ENCODE measurements around the gene CCDC12.
"Not testable (repeated sequence)": the region's sequence is repeated elsewhere in the genome, so short reads cannot be mapped to it uniquely, and the experiment has no call there.

CCDC12 gene

DNA sequence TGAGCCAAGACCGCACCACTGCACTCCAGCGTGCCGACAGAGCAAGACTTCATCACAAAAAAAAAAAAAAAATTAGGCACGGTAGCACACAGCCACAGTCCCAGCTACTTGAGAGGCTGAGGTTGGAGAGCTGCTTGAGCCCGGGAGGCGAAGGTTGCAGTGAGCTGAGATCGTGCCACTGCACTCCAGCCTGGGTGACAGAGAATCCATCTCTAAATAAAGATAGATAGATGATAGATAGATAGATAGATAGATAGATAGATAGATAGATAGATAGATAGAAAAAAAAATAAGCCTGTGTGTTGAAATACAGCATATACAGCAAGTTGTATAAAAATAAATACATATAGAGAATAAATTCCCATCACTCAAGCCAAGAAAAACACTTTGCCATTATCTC is 61.7 kb downstream of the CCDC12 start:
- Histone ChIP-seq H3K36me3 (ENCODE audit: control insufficient read depth in 1 of 2, insufficient read depth in 2 of 2, low read length in 2 of 2) (peaks cover 11 to 37% of the 10 kb centered on the region in 2 donors), H3K27me3 (ENCODE audit: low read depth, low read length) (no peaks in the 10 kb centered on the region), H3K27ac (ENCODE audit: low read length) (no peak overlapping the region), H3K4me1 (ENCODE audit: control insufficient read depth in 1 of 2, insufficient read depth in 2 of 2, low read length in 2 of 2) (peaks cover 0 to 2% of the 10 kb centered on the region in 2 donors), H3K9me3 (ENCODE audit: control insufficient read depth in 1 of 2, low read length in 2 of 2) (no peaks in the 10 kb centered on the region), H3K4me3 (ENCODE audit: low read depth in 1 of 2, low read length in 2 of 2) (no peak overlapping the region)

DNA sequence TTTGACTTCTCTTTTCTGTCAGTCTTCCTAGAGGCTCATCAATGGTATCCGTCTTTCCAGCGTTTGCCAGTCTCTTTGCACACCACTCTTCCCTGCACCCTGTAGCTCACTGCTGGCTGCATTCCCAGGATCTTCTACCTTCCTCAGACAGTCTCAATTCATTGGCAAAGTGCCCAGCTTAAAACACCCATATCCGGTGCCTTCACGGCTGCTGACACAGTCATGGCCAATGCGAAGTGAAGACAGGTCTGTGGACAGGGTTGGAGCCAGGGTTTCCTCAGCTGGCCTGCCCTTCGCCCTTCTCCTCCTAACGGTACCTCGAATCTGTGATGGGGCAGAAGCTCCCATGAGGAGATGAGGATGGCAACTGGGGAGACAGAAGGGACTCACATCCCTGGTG is 62.9 kb downstream of the CCDC12 start:
- H3K36me3 ChIP-seq (ENCODE audit: control insufficient read depth in 1 of 2, insufficient read depth in 2 of 2, low read length in 2 of 2) = peaks cover under 1 to 25% of the 10 kb centered on the region in 2 donors
- no peaks in the 10 kb centered on the region for H3K27me3 ChIP-seq (ENCODE audit: low read depth, low read length)
- H3K4me1 ChIP-seq (ENCODE audit: control insufficient read depth in 1 of 2, insufficient read depth in 2 of 2, low read length in 2 of 2) = peaks cover 0 to 9% of the 10 kb centered on the region in 2 donors
- H3K27ac ChIP-seq (ENCODE audit: low read length) = no peak overlapping the region
- H3K4me3 ChIP-seq (ENCODE audit: low read depth in 1 of 2, low read length in 2 of 2) = no peak overlapping the region
- H3K9me3 ChIP-seq (ENCODE audit: control insufficient read depth in 1 of 2, low read length in 2 of 2) = no peaks in the 10 kb centered on the region

DNA sequence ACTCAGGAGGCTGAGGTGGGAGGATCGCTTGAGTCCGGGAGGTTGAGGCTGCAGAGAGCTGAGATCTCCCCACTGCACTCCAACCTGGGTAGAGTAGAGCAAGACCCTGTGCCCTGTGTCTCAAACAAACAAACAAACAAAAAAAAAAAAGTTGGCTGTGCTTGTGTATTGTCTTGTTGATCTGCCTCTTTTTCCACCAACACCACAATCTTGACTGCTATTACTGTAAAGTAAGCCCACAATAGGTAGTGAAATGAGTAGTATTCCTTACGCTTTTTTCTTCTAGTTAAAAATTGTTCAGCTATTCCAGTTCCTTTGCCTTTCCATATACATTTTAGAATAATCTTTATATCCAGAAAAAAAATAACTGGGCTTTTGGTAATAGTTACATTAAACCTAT is 63.6 kb downstream of the CCDC12 start:
- Histone ChIP-seq H3K27me3 (ENCODE audit: low read depth, low read length) (no peaks in the 10 kb centered on the region), H3K36me3 (ENCODE audit: control insufficient read depth in 1 of 2, insufficient read depth in 2 of 2, low read length in 2 of 2) (peaks cover 0 to 19% of the 10 kb centered on the region in 2 donors), H3K4me3 (ENCODE audit: low read depth in 1 of 2, low read length in 2 of 2) (no peak overlapping the region), H3K27ac (ENCODE audit: low read length) (no peak overlapping the region), H3K4me1 (ENCODE audit: control insufficient read depth in 1 of 2, insufficient read depth in 2 of 2, low read length in 2 of 2) (peaks cover 4 to 14% of the 10 kb centered on the region in 2 donors), H3K9me3 (ENCODE audit: control insufficient read depth in 1 of 2, low read length in 2 of 2) (no peaks in the 10 kb centered on the region)

DNA sequence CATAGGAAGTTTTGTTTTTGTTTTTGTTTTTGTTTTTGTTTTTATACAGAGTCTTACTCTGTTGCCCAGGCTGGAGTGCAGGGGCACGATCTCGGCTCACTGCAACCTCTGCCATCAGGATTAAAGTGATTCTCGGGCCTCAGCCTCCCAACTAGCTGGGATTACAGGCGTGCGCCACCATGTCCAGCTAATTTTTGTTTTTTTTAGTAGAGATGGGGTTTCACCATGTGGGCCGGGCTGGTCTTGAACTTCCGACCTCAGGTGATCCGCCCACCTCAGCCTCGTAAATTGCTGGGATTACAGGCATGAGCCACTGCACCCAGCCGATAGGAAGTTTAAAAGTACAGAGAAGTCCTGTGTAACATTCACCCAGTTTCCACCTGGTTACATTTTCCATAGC is 65.6 kb downstream of the CCDC12 start:
- H3K4me3 ChIP-seq (ENCODE audit: low read depth in 1 of 2, low read length in 2 of 2); H3K27me3 ChIP-seq (ENCODE audit: low read depth, low read length); H3K9me3 ChIP-seq (ENCODE audit: control insufficient read depth in 1 of 2, low read length in 2 of 2); H3K36me3 ChIP-seq (ENCODE audit: control insufficient read depth in 1 of 2, insufficient read depth in 2 of 2, low read length in 2 of 2); H3K27ac ChIP-seq (ENCODE audit: low read length): not testable (repeated sequence)
- peaks cover 4 to 14% of the 10 kb centered on the region in 2 donors for H3K4me1 ChIP-seq (ENCODE audit: control insufficient read depth in 1 of 2, insufficient read depth in 2 of 2, low read length in 2 of 2)

DNA sequence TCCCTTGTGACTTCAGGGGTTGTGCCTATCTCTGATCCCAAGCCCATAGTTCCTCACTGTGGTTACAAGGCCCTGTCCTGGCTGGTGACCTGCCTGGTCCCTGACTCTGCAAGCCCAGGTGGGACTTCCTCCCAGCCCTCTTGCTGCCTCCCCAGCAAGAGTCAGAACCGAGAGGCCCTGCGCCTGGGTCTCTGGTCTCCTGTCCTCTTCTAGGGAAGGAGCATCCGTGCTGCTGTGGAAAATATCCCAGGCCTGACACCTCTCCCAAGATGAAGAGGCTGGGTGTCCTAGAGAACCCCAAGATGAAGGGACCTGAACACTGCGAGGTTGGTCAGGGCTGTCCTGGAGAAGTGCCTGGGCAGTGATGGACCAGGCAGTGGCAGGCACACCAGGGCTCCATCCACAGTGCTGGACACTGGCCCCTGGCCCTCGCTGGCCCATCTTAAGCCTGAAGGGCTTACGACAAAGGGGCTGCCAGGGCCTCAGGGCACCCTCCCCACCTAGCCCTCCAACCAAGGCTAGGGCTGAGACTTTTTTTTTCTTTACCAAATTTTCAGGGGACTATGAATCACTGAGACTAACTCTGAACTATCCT is 66.3 kb downstream of the CCDC12 start:
- peaks cover 4 to 14% of the 10 kb centered on the region in 2 donors for H3K4me1 ChIP-seq (ENCODE audit: control insufficient read depth in 1 of 2, insufficient read depth in 2 of 2, low read length in 2 of 2)
- peaks cover 0 to 1% of the 10 kb centered on the region in 2 donors for H3K36me3 ChIP-seq (ENCODE audit: control insufficient read depth in 1 of 2, insufficient read depth in 2 of 2, low read length in 2 of 2)
- H3K27ac ChIP-seq (ENCODE audit: low read length) = no peak overlapping the region
- H3K27me3 ChIP-seq (ENCODE audit: low read depth, low read length) = no peaks in the 10 kb centered on the region
- H3K4me3 ChIP-seq (ENCODE audit: low read depth in 1 of 2, low read length in 2 of 2) = no peak overlapping the region
- no peaks in the 10 kb centered on the region for H3K9me3 ChIP-seq (ENCODE audit: control insufficient read depth in 1 of 2, low read length in 2 of 2)

DNA sequence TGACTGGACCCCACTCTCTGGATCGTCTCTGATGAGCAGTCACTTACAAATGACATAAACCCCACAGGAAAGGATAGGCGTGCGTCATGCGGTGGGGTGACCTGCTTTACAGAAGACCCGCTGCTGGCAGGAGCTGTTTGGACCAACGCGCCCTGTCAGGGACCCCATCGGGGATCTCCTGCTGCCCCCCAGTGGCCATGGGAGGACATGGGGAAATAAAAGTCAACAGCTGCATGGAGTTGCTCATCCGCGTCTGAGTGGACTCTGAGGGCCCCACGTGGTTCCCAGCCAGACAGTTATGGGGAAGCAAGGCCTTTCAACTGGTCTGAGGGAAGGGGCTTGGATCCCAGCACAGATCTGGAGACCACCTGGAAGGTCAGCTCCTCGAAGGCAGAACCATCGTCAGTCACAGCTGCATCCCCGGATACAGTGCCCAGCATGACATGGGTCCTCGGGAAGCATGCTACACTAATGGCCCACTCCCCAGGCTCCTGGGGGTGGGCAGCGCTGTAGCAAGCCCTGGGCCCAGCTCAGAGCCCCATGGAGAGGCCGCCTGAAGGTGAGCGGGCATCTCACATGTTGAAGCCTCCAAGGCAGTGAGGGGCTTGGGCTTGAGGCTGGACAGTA is 66.9 kb downstream of the CCDC12 start:
- H3K27ac ChIP-seq (ENCODE audit: low read length) = no peak overlapping the region
- H3K4me1 ChIP-seq (ENCODE audit: control insufficient read depth in 1 of 2, insufficient read depth in 2 of 2, low read length in 2 of 2) = peaks cover 4 to 14% of the 10 kb centered on the region in 2 donors
- no peaks in the 10 kb centered on the region for H3K36me3 ChIP-seq (ENCODE audit: control insufficient read depth in 1 of 2, insufficient read depth in 2 of 2, low read length in 2 of 2)
- H3K4me3 ChIP-seq (ENCODE audit: low read depth in 1 of 2, low read length in 2 of 2) = no peak overlapping the region
- H3K27me3 ChIP-seq (ENCODE audit: low read depth, low read length) = no peaks in the 10 kb centered on the region
- no peaks in the 10 kb centered on the region for H3K9me3 ChIP-seq (ENCODE audit: control insufficient read depth in 1 of 2, low read length in 2 of 2)

DNA sequence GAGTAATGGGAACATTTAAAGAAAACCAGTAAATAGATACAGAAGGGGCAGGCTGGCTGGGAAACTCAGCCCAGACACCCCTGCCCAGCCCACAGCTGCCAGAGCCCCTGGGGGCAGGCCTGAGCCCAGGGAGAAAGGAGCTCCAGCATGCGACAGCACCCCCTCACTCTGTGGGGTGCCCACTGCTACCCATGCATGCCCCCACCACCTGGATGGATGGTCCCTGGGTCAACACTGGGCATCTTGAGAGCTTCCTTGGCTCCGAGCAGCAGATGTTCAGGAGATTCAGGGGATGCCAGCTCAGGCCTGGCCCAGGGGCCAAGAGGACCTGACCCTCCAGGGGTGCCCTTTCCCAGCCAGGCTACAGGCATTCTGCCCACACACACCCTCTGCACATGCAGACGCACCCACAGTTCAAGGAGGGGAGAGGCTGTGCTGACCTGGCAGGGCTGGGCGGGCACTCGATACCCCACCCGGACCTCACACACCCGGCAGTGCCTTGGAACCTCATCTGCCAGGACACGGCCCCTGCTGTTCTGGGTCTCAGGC is 67.5 kb downstream of the CCDC12 start:
- Histone ChIP-seq H3K27me3 (ENCODE audit: low read depth, low read length) (no peaks in the 10 kb centered on the region), H3K4me1 (ENCODE audit: control insufficient read depth in 1 of 2, insufficient read depth in 2 of 2, low read length in 2 of 2) (peaks cover 4 to 14% of the 10 kb centered on the region in 2 donors), H3K9me3 (ENCODE audit: control insufficient read depth in 1 of 2, low read length in 2 of 2) (no peaks in the 10 kb centered on the region), H3K4me3 (ENCODE audit: low read depth in 1 of 2, low read length in 2 of 2) (no peak overlapping the region), H3K36me3 (ENCODE audit: control insufficient read depth in 1 of 2, insufficient read depth in 2 of 2, low read length in 2 of 2) (no peaks in the 10 kb centered on the region), H3K27ac (ENCODE audit: low read length) (no peak overlapping the region)

DNA sequence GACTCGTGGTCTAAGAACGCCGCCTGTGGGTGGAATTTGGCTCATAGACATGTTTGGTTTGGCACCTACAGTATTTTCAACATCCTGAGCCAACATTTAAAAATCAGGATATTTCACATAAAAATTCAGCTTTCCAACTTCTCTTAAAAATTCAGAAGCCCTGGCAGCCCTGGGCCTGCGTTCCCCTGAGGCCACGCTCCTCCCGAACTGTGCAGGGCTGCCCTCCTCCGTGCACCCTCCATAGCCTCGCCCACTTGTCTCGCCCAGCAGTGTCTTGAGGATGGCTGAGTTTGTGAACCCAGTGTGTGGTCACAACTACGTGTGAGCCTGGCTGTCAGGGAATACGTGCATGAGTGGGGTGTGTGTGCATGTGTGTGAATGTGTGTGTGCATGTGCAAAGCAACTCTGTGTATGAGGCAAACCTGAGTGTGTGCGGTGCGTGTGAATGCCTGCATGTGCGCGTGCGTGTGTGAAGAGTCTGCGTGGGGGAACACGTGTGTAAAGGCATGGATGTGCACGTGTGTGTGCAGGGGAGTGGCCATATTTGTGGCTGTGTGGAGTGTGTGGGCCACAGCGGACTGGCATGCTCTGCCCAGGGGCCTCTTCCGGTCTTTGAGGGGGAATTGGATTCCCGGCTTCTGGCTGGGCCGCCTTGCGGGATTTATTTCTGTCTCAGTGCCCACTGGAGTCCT is 68.1 kb downstream of the CCDC12 start:
- no peak overlapping the region for H3K4me3 ChIP-seq (ENCODE audit: low read depth in 1 of 2, low read length in 2 of 2)

DNA sequence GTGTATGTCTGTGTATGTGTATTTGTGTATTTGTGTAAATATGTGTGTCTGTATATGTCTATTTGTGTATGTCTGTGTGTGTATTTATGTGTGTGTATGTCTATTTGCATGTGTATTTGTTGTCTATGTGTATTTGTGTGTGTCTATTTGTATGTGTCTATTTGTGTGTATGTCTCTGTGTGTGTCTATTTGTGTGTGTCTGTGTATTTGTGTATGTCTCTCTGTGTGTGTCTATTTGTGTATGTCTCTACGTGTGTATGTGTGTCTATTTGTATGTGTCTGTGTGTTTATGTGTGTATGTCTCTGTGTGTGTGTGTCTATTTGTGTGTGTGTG is 68.6 kb downstream of the CCDC12 start:
- H3K4me1 ChIP-seq (ENCODE audit: control insufficient read depth in 1 of 2, insufficient read depth in 2 of 2, low read length in 2 of 2) = peaks cover 4 to 14% of the 10 kb centered on the region in 2 donors
- no peaks in the 10 kb centered on the region for H3K36me3 ChIP-seq (ENCODE audit: control insufficient read depth in 1 of 2, insufficient read depth in 2 of 2, low read length in 2 of 2)
- H3K4me3 ChIP-seq (ENCODE audit: low read depth in 1 of 2, low read length in 2 of 2) = no peak overlapping the region
- H3K27me3 ChIP-seq (ENCODE audit: low read depth, low read length) = no peaks in the 10 kb centered on the region
- H3K27ac ChIP-seq (ENCODE audit: low read length) = no peak overlapping the region
- no peaks in the 10 kb centered on the region for H3K9me3 ChIP-seq (ENCODE audit: control insufficient read depth in 1 of 2, low read length in 2 of 2)

More for the DNA sequence above, 68.1 kb downstream of the CCDC12 start:
- Histone ChIP-seq H3K9me3 (ENCODE audit: control insufficient read depth in 1 of 2, low read length in 2 of 2) (no peaks in the 10 kb centered on the region), H3K36me3 (ENCODE audit: control insufficient read depth in 1 of 2, insufficient read depth in 2 of 2, low read length in 2 of 2) (no peaks in the 10 kb centered on the region), H3K27me3 (ENCODE audit: low read depth, low read length) (no peaks in the 10 kb centered on the region), H3K4me1 (ENCODE audit: control insufficient read depth in 1 of 2, insufficient read depth in 2 of 2, low read length in 2 of 2) (peaks cover 4 to 14% of the 10 kb centered on the region in 2 donors), H3K27ac (ENCODE audit: low read length) (no peak overlapping the region)

DNA sequence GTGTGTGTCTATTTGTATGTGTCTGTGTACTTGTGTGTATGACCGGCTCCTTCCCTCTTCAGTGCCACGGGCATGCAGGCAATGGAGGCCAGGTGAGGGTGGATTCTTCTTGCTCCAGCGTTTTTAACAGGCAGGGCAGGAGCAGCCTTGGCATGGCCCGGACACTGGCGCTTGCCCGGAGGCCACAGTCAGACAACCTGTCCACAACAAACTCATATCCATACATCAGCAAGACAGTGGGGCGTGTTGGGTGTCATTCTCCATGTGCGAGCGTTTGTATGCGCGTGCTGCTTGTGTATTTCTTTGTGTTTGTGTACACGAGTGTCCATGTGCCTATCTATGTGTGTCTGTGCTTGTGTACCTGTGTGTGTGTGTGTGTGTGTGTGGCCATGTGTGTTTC is 69.3 kb downstream of the CCDC12 start:
- no peaks in the 10 kb centered on the region for H3K27me3 ChIP-seq (ENCODE audit: low read depth, low read length)
- no peaks in the 10 kb centered on the region for H3K9me3 ChIP-seq (ENCODE audit: control insufficient read depth in 1 of 2, low read length in 2 of 2)
- H3K4me3 ChIP-seq (ENCODE audit: low read depth in 1 of 2, low read length in 2 of 2) = no peak overlapping the region
- no peak overlapping the region for H3K27ac ChIP-seq (ENCODE audit: low read length)
- H3K36me3 ChIP-seq (ENCODE audit: control insufficient read depth in 1 of 2, insufficient read depth in 2 of 2, low read length in 2 of 2) = no peaks in the 10 kb centered on the region
- H3K4me1 ChIP-seq (ENCODE audit: control insufficient read depth in 1 of 2, insufficient read depth in 2 of 2, low read length in 2 of 2) = peaks cover 4 to 14% of the 10 kb centered on the region in 2 donors

DNA sequence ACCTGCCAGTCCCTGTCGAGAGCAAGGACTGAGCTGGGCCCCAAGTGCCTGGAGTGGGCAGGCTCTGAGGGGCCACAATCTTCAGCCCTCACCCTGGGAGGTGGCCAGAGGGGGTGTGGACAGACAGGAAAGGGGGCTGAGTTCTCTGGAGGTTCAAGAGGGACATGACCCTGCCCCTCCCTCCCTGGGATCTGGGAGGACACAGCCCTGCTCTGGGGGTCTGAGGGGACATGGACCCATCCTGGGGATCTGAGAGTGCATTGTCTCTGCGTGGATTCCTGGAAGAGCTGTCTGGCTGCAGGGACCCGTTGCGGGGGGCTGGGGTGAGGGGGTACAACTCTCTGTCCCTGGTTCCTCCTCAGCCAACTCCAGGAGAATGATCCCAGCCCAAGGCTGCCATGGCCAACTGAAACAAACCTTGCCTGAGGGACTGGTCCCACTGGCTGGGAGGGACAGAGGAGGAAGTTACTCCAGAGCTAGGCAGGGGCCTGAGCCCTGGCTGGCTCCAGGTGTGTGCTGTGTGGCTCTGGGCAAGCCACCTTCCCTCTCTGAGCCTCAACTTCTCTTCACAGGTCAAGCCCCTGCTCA is 70.0 kb downstream of the CCDC12 start:
- H3K4me1 ChIP-seq (ENCODE audit: control insufficient read depth in 1 of 2, insufficient read depth in 2 of 2, low read length in 2 of 2) = peaks cover 4 to 14% of the 10 kb centered on the region in 2 donors
- H3K4me3 ChIP-seq (ENCODE audit: low read depth in 1 of 2, low read length in 2 of 2) = no peak overlapping the region
- no peak overlapping the region for H3K27ac ChIP-seq (ENCODE audit: low read length)
- H3K27me3 ChIP-seq (ENCODE audit: low read depth, low read length) = no peaks in the 10 kb centered on the region
- no peaks in the 10 kb centered on the region for H3K36me3 ChIP-seq (ENCODE audit: control insufficient read depth in 1 of 2, insufficient read depth in 2 of 2, low read length in 2 of 2)
- no peaks in the 10 kb centered on the region for H3K9me3 ChIP-seq (ENCODE audit: control insufficient read depth in 1 of 2, low read length in 2 of 2)

Measured in muscle layer of duodenum (tissue), 2 donors.